HG02610 (cell line): ENCODE data around the gene AK5.

Experiments
- ATAC-seq: cut with Tn5 transposase; IDR thresholded peaks from one replicate; pipeline ENCODE4 v1.9.1; 2021; ENCODE audit warnings: mild to moderate bottlenecking, moderate library complexity; ENCODE audit not compliant: unreplicated experiment

Gene AK5

DNA sequence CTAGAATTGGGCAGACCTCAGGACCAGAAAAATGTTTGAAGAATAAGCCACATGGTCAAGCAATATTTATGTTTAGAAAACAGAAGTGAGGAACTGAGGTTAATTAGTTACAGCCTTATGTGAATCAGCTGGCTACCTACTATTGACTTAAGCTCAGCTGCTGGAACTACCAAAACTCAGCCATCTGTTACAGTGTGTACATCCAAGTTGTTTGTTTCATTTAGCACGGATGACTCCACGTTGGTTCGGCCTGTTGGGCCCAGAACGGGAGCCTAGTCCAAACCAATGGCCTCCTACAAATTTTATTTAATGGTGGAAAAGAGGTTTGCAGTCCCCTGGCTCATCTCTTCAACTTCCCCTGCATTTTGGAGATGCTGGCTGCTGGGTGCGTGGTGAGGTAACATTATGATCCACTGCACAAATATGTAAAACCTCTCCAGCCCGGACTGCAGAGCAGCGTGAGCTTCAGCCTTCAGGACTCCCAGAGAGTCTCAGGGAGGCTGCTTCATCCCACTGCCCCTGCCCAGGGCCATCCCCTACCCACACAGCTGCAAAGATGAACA, 257.2 kb downstream of the AK5 start:
- ATAC-seq: no peak

DNA sequence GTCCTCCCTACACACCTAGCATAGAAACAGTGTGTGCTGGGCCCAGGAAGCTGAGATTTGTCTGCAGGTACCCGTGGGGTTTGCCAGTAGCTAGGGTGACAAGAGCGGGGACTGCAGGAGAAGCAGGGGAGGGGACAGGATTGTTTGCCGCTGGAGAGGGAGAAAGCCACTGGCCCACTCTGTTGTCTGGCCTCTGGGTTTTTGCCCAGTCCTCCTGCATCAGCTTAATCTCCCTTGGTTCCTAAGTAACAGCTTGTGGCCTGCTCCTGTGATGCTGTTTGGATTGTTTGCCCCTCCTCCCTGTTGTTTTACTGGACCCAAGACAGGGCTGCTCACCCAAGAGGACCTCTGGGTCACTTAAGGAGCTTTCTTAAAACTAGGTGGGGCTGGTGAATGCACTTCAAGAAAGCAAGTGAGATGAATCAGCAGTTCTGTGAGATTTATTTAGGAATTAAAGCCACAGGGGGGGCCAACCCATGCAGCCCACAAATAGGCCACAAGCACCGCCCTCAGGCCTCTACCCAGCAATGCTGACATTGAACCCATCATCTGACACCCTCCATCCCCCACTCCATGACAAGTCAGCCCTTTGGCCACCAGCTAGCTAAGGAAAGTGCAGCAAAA, 257.8 kb downstream of the AK5 start:
- ATAC-seq: no peak

DNA sequence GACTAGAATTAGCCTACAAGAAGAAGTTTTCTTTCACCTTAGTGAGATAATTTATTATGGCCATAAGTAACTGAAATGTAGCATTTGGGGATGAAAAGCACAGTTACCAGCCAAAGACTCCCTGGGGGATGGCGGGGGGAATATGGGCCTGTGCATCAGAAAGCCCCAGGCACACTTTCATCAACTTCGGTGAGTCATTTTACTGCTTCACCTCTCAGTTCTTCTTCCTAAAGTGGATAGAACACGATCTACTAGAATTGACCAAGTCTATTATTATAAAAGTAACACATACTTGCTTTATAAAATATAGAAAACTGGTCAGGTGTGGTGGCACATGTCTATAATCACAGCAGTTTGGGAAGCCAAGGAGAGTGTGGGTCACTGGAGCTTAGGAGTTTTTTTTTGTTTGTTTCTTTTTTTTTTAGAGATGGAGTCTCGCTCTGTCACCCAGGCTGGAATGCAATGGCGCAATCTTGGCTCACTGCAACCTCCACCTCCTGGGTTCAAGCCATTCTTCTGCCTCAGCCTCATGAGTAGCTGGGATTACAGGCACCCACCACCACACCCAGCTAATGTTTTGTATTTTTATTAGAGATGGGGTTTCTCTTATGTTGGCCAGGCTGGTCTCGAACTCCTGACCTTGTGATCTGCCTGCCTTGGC, 258.8 kb downstream of the AK5 start:
- ATAC-seq: peak; percentile 53

DNA sequence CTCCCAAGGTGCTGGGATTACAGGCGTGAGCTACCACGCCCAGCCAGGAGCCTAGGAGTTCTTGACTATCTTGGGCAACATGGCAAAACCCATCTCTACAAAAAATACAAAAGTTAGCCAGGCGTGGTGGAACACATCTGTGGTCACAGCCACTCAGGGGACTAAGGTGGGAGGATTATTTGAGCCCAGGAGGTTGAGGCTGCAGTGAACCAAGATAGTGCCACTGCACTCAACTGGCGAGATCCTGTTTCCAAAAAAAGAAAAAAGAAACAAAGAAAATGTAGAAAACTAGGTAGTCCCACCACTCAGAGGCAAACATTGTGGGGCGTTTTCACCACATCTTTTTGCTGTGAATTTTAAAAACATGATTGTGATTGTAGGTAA, 259.3 kb downstream of the AK5 start:
- ATAC-seq: peak; percentile 69

DNA sequence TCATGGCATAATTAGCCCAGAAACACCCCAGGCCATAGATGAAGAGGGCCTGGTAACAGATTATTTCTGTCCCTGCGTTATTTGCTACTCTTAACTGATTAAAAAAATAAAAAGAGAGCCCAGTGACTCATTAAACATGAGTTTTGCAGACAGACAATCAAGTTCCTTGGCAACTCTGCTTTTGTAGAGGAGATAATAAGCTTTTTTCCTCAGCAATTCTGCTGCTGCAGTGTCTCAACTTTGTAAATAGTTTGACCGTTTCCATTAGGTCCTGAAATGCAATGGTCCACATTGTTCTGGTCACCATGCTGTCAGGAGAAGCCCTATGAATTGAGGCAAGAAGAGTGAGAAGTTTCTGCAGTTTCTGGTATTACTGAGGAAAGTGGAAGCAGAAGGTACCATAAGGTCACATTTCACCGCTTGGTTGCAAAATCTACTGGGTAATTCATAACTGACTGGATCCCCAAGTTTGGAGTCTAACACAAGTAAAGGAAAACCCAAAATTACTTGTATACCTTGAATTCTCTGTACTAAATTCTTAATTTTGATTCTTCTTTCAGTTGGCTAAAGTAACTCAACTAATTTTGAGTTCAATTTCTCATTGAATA, 261.1 kb downstream of the AK5 start:
- no peak for ATAC-seq

DNA sequence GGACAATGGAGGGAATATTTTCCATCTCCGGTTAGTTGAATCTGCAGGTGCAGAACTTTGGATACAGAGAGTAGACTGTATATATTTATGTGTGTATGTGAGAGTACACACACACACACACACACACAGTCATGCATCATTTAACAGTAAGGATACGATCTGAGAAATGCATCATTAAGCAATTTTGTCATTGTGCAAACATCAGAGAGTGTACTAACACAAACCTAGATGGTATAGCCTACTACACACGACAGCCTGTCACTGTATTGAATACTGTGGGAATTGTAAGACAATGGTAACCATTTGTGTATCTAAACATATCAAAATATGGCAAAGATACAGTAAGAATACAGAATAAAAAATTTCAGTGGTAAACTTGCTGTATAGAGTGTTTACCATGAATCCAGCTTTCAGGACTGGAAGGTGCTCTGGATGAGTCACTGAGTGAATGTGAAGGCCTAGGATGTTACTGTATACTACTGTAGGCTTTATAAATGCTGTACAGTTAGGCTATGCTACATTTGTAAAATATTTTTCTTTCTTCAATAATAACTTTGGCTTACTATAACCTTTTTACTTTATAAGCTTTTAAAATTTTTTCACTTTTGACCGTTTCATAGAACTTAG, 262.1 kb downstream of the AK5 start:
- no peak for ATAC-seq

DNA sequence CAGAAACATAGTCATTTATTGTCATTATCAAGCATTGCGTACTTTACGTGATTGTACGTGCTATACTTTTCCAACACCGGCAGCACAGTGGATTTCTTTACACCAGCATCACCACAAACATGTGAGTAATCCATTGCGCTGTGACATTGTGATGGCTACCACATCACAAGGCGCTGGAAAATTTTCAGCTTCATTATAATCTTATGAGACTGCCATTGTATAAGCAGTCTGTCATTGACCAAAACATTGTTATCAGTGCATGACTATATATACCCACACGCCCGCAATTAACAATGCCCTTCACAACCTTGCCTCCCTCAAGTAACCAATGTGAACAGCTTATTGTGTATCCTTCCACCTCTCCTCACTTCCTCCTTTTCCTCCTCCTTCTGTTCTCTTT, 263.0 kb downstream of the AK5 start:
- ATAC-seq: no peak

DNA sequence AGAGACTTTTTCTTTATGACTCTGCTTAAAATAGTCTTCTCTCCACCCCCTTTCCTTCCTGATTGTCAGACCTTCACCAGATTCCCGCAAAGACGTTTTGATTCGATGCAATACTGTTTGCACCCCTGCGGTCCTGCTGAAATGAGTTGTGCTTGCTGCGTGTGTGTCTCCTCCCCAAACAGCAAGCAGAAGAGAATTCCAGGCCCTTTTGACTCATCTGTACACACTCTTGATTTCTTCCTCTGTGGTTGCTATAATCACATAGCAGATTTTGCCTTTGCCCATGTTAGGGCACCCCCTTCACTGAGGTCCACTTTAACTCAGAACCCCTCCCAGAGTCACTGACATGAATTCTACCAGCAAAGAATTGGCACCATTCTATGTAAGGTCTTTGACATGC, 264.2 kb downstream of the AK5 start:
- ATAC-seq: no peak

DNA sequence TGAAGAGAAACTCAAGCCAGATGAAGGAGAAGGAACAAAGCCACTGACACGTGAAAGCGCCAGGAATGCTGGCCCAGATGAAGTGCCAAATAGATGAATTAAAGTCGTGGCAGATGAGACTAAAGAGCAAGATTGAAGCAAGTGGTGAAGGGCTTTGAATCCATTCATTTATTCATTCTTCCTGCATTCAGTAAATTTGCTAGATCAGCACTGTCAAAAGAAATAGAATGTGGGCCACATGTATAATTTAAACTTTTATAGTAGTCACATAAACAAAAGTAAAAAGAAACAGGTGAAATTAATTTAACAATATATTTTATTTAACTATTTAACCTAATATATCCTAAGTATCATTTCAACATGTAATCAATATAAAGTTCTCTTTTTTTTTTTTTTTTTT, 265.1 kb downstream of the AK5 start:
- no peak for ATAC-seq

DNA sequence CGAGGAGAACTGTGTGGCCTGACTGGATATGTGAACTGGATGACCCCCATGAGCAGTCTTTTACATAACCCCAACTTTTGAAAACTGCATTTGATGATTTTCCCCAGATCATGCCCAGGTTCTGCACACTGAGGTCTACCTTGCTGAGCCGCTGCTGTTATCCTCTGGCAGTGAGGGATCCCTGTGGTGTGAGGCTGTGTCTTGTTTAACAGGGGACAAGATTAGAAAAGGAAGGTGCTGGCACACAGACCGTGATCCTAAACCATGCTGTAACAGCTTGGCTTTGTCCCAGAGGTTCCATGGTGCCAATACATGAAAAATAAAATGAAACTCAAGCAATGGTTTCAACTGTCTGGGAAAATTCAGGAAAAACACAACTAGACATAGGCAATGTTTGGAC, 266.5 kb downstream of the AK5 start:
- no peak for ATAC-seq

DNA sequence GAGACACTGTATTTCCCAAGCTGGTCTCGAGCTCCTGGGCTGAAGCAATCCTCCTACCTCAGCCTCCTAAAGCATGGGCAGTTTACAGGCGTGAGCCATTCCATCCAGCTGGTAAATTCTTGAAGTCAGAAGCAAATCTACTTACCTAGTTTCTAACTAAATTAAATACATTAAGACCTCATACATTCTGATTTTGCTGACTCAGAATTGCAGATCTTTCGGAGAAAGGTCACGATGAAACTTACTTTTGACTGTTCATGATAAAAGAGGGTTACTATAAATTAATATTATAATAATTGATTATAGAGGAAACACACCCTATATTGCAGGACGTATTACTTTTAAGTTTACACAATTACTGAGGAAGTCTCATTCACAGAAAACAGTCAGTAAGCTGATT, 268.3 kb downstream of the AK5 start:
- no peak for ATAC-seq

DNA sequence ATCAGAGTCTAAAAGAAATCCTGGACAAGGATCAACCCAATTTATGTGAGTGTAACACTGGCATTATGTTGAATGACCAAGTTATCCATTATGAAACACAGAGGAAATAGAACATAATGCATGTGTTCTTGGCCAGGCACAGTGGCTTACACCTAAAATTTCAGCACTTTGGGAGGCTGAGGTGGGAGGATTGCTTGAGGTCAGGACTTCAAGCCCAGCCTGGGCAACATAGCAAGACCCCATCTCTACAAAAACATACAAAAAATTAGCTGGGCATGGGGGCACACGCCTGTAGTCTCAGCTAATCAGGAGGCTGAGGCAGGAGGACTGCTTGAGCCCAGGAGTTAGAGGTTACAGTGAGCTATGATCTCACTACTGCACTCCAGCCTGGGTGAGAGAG, 270.8 kb downstream of the AK5 start:
- ATAC-seq: no peak

DNA sequence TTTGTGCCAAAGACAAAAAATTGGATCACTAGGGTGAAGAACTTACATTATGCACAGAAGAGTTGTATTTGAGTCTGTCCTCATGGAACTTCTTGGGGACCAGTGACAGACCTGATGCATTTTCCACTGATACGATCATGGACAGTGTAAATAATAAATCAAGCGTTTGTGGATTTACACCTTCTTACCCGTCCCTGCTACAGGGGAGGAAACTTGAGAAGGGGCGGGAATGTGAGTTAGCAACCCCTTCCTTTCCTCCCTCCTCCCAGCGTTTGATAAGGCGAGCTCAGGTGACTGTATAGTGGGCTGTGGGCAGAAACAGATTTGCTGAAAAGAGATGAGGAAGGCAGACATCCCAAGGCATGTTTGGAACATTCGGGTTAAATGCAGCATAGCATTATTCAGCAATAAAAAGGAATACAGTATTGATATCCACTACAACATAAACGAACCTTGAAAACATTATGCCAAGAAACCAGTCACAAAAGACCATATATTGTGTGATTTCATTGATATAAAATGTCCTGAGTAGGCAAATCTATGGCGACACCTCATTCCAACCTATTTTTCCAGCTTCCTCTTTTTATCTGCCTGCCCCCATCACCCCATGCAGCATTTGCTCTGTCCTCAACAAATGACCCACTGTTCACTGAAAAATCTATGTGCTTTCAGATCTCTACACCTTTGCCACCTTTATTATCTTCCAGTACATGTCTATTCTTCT, 271.9 kb downstream of the AK5 start:
- no peak for ATAC-seq

DNA sequence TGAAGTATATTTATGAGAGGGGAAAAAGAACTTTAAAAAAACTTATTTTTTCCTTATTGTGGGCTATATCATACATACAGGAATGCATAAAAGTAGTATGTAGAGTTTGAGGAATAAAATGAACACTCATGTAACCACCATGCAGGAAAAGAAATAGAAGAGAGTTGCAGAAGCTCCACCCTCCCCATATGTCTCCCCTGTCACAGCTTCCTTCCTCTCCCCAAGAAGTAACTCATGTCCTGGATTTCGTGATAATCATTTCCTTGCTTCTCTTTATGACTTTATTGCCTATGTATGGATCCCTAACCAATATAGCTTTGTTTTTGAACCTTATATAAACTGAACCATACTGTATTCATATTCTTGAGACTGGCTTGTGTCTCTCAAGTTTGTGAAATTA, 274.2 kb downstream of the AK5 start:
- no peak for ATAC-seq

DNA sequence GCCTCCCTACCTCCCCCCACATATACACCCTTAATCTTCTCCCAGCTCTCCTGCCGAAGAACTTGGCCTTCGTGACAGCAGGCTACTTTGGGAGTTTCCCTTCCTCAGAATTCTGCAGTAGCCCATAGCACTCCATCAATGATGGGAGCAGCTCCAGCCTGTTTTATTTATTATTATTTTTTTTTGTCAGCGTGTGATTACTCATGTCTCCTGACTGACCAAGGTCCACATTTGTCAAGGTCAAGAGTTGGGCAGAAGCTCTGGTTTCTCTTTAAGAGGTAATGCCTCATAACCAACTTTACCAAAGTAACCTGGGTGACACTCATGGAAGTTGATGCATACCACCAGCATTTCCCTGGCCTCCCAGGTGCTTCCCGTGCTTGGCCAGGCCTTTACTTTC, 275.2 kb downstream of the AK5 start:
- no peak for ATAC-seq

DNA sequence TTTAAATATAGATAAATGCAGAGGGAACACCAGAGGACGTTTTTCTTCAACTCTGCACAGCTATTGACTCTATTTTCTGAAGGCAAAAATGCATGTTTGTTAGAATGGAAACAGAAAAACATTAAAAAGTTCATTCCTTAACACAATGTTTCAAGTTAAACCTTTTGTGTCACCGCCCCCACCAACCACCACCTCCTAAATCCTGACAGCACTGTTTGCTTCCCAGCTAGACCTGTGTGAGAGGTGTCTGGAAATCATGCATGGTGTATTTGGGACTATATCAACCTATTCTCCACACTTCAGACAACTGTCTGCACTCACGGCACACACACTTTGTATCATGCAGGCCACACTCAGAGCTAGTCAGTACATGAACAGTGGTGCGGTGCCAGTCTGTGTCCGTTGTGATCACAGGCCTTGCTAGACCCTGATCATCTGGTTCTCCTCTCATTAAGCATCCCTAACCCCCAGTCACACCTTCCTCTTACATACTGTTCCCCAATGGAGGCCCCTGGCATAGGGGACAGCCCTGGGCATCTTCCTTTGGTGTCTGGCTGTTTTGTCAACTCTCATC, 276.9 kb downstream of the AK5 start:
- ATAC-seq: no peak

DNA sequence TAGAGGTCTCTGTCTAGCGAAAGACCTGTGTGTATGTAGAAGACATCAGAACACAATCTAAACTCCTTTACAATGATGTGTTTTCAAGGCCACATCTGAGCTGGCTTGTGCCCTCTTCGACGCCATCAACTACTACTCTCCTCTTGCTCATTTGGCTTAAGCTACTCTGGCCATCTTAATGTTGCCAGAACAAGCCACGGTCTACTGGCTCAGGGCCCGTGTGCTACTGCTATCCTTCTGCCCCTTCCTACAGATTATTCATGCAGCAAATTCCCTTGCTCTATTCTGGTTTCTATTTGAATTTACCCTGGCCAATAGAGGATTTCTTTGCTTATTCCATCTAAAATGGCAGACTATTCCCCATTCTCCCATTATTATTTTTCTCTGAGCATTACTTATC, 278.9 kb downstream of the AK5 start:
- ATAC-seq: no peak

DNA sequence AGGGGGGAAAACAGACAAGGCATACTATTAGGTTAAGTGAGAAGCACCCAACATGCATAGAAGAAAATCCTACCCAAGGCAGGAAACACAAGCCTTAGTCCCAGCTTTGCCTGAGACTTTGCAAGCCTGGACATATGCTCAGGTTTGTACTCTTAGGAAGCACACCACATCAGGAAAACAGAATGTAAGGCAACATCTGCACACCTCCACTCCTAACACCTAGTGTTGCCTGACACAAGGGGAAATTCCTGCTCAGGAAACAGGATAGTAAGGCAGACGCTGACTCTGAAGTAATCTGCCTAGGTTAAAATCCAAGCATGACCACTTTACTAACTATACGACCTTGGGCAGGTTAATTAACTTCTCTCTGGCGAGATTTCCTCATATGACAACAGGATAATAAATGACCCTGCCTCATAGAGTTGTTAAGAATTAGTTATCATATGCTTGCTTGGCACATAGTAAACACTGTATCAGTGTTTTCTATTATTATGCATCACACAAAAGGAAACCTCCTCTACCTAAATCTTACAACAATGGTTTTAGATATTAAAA, 280.9 kb downstream of the AK5 start:
- no peak for ATAC-seq

DNA sequence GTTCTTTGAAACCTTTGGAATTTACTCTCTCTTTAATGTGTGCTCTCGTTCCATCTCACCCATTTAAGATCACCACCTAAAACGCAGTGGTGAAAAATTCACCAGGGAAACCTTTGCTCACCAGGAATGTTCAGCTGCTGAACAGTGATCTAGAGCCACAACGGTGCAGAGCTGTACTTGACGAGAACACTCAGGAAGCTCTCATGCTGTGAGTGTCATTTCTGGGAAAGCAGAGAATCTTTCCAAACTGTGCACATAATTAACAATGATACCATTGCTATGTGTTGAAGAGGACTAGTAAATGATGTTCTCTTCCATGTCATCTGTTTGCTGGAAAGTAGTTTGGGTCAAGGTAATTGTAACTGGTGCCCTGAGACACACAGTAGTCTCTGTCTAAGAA, 283.5 kb downstream of the AK5 start:
- ATAC-seq: no peak

DNA sequence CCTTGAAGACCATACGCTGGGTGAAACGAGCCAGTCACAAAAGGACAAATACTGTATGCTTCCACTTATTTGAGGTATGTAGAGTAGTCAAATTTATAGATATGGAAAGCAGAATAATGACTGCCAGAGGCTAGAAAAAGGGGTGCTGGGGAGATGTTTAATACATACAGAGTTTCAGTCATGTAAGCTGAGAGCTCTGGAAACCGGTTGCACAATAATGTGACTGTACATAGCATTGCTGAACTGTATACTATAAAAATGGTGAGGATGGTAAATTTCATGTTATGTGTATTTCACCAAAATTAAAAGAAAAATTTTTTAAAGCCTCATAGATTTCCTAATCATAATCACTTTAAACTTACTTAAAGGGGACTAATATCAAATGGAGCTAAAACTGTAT, 289.8 kb downstream of the AK5 start:
- no peak for ATAC-seq

DNA sequence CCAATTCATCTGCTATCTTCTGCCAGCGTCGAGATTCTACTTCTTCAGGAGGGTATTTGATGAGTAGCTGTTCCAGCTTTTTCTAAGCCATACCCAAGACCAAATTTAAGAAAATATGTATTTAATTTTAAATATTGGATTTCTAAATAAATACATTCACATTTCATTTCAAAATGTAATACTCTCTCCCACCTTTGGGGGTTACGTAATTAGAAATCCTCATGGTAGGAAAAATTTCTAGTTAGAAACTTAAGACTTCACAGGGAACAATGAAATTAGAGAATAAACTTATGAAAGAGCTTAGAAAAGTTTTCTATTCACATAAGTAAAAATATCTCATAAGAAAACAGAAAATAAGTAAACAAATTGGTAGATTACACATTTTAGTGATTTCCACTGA, 297.7 kb downstream of the AK5 start:
- no peak for ATAC-seq
